Neural cell (in vitro differentiated cells): ENCODE measurements around the gene CRABP2. TPM values are rescaled to one million over a fixed set of nuclear protein-coding genes. Genes with fewer than 3 reads are reported as not detected.

Source experiments
- H2AFZ ChIP-seq: fragments of 200-600, 300-800 bp; sonication (generic), shearing (Covaris generic); 2 replicates; pipeline ENCODE4 v1.6.0; 2014; ENCODE audit warnings: low read depth, mild to moderate bottlenecking, antibody characterized with exemption, low read length, moderate library complexity
- H3F3A ChIP-seq: fragments of 200-600 bp; shearing (Covaris generic); 2 replicates; pipeline ENCODE4 v1.6.1; 2016; ENCODE audit warnings: mild to moderate bottlenecking, moderate library complexity, mixed read lengths, antibody characterized with exemption, low read length; ENCODE audit not compliant: insufficient read depth, poor library complexity, severe bottlenecking
- H3K27ac ChIP-seq: fragments of 200-600, 300-800 bp; sonication (generic), shearing (Covaris generic); 2 replicates; pipeline ENCODE4 v1.5.1; 2014; ENCODE audit warnings: mild to moderate bottlenecking, low read length, moderate library complexity
- H3K27me3 ChIP-seq: fragments of 300-800, 200-600 bp; sonication (generic), shearing (Covaris generic); 2 replicates; pipeline ENCODE4 v1.6.0; 2014; ENCODE audit warnings: mild to moderate bottlenecking, low read depth, low read length, moderate library complexity; ENCODE audit not compliant: insufficient read depth
- H3K36me3 ChIP-seq: fragments of 300-800, 200-600 bp; sonication (generic), shearing (Covaris generic); 2 replicates; pipeline ENCODE4 v1.5.1; 2014; ENCODE audit warnings: mild to moderate bottlenecking, antibody characterized with exemption, low read length, moderate library complexity; ENCODE audit not compliant: insufficient read depth
- H3K4me2 ChIP-seq: fragments of 300-800, 200-600 bp; sonication (generic), shearing (Covaris generic); 2 replicates; pipeline ENCODE4 v1.6.0; 2014; ENCODE audit warnings: mild to moderate bottlenecking, low read length
- H3K4me3 ChIP-seq: fragments of 300-800, 200-600 bp; sonication (generic), shearing (Covaris generic); 2 replicates; pipeline ENCODE4 v1.5.1; 2014; ENCODE audit warnings: mild to moderate bottlenecking, low read length, moderate library complexity
- H3K79me2 ChIP-seq: fragments of 200-600 bp; shearing (Covaris generic); replicated peaks from 2 replicates; pipeline ENCODE4 v1.6.0; 2014; ENCODE audit warnings: mild to moderate bottlenecking, low read length, moderate library complexity; ENCODE audit not compliant: insufficient read depth
- H3K9ac ChIP-seq: fragments of 300-800, 200-600 bp; sonication (generic), shearing (Covaris generic); 2 replicates; pipeline ENCODE4 v1.6.1; 2016; ENCODE audit warnings: mild to moderate bottlenecking, low read length, mixed read lengths
- H3K9me2 ChIP-seq: fragments of 200-600 bp; shearing (Covaris generic); 2 replicates; pipeline ENCODE4 v1.6.1; 2016; ENCODE audit warnings: mild to moderate bottlenecking, low read length, mixed read lengths; ENCODE audit not compliant: insufficient read depth
- H3K9me3 ChIP-seq: fragments of 200-600, 300-800 bp; sonication (generic), shearing (Covaris generic); 2 replicates; pipeline ENCODE4 v1.6.1; 2016; ENCODE audit warnings: mild to moderate bottlenecking, mixed run types, low read length, moderate library complexity, mixed read lengths
- H4K20me1 ChIP-seq: fragments of 200-600 bp; shearing (Covaris generic); 2 replicates; pipeline ENCODE4 v1.6.1; 2016; ENCODE audit warnings: mild to moderate bottlenecking, mixed run types; ENCODE audit not compliant: insufficient read depth
- CTCF ChIP-seq: fragments of 450-650 bp; IDR thresholded peaks from 2 replicates; pipeline ENCODE4 v1.5.1; 2014; ENCODE audit warnings: antibody characterized with exemption, mild to moderate bottlenecking, moderate library complexity; ENCODE audit not compliant: poor library complexity, severe bottlenecking
- EP300 ChIP-seq: fragments of 450-650 bp; conservative IDR thresholded peaks from 2 replicates; pipeline ENCODE4 v1.6.1; 2014; ENCODE audit warnings: antibody characterized with exemption, mild to moderate bottlenecking, moderate library complexity; ENCODE audit not compliant: poor library complexity, severe bottlenecking
- EZH2 ChIP-seq: fragments of 200-600, 300-800 bp; shearing (Covaris generic), sonication (generic); IDR thresholded peaks from 2 replicates; pipeline ENCODE4 v1.6.1; 2014; ENCODE audit warnings: antibody characterized with exemption, low read length, borderline replicate concordance, mild to moderate bottlenecking; ENCODE audit not compliant: insufficient read depth, poor library complexity, severe bottlenecking
- MXI1 ChIP-seq: fragments of 450-650 bp; conservative IDR thresholded peaks from 2 replicates; pipeline ENCODE4 v1.6.1; 2014; ENCODE audit warnings: antibody characterized with exemption, mild to moderate bottlenecking; ENCODE audit not compliant: poor library complexity, severe bottlenecking
- POLR2AphosphoS5 ChIP-seq: IDR thresholded peaks from 2 replicates; pipeline ENCODE4 v1.6.1; 2012
- RAD21 ChIP-seq: fragments of 450-650 bp; conservative IDR thresholded peaks from 2 replicates; pipeline ENCODE4 v1.6.1; 2014; ENCODE audit warnings: antibody characterized with exemption, mild to moderate bottlenecking, moderate library complexity
- REST ChIP-seq: IDR thresholded peaks from 2 replicates; pipeline ENCODE4 v1.6.1; 2012; ENCODE audit warnings: borderline replicate concordance
- SMC3 ChIP-seq: fragments of 450-650 bp; conservative IDR thresholded peaks from 2 replicates; pipeline ENCODE4 v1.6.1; 2014; ENCODE audit warnings: antibody characterized with exemption, mild to moderate bottlenecking, moderate library complexity; ENCODE audit not compliant: poor library complexity
- TAF1 ChIP-seq: IDR thresholded peaks from 2 replicates; pipeline ENCODE4 v1.6.1; 2012; ENCODE audit warnings: low read depth
- polyA plus RNA-seq: library from polyadenylated mRNA; depleted of rRNA; stranded (reverse); fragments of >200 nt; gene quantifications from 2 replicates; pipeline ENCODE4 v1.2.3, GENCODE V29; 2014

The CRABP2 gene
- polyA plus RNA-seq, 1 donor from 2014 or later: 7.7 TPM

- Histone ChIP-seq H3K79me2 (no peaks in the 10 kb centered on the region), H3K9me2 (no peaks in the 10 kb centered on the region), H3K36me3 (no peaks in the 10 kb centered on the region), H4K20me1 (no peaks in the 10 kb centered on the region), H3F3A (no peaks in the 10 kb centered on the region), H3K4me2 (no peak overlapping the region), H2AFZ (no peak overlapping the region), H3K4me3 (no peak overlapping the region), H3K9me3 (no peaks in the 10 kb centered on the region), H3K27me3 (no peaks in the 10 kb centered on the region), H3K27ac (no peak overlapping the region), H3K9ac (no peak overlapping the region)
- no peak for TF ChIP-seq REST
- no peak for TF ChIP-seq SMC3
- no peak for TF ChIP-seq EZH2
- TF ChIP-seq MXI1: no peak
- no peak for TF ChIP-seq CTCF
- TF ChIP-seq TAF1: no peak
- no peak for TF ChIP-seq EP300
- no peak for TF ChIP-seq POLR2AphosphoS5
- TF ChIP-seq RAD21: no peak
These were observed 7.9 kb downstream of the CRABP2 start for GRCh38 chr1:156697481-156697880.

GRCh38 chr1:156696755-156697154 lies 8.6 kb downstream of the CRABP2 start:
- Histone ChIP-seq H3K9me2 (no peaks in the 10 kb centered on the region), H3K9ac (no peak overlapping the region), H2AFZ (no peak overlapping the region), H3K27ac (no peak overlapping the region), H3K4me3 (no peak overlapping the region), H3F3A (no peaks in the 10 kb centered on the region), H3K27me3 (no peaks in the 10 kb centered on the region), H3K36me3 (no peaks in the 10 kb centered on the region), H3K4me2 (no peak overlapping the region), H3K79me2 (no peaks in the 10 kb centered on the region), H4K20me1 (no peaks in the 10 kb centered on the region), H3K9me3 (no peaks in the 10 kb centered on the region)
- TF ChIP-seq TAF1: no peak
- TF ChIP-seq REST: no peak
- no peak for TF ChIP-seq EP300
- no peak for TF ChIP-seq RAD21
- TF ChIP-seq POLR2AphosphoS5: no peak
- TF ChIP-seq SMC3: no peak
- no peak for TF ChIP-seq CTCF
- no peak for TF ChIP-seq EZH2
- no peak for TF ChIP-seq MXI1
